ENCODE data around the gene PSMC2. TPM values are rescaled to one million over a fixed set of nuclear protein-coding genes. Genes with fewer than 3 reads are reported as not detected.
"Not testable (repeated sequence)": the region's sequence is repeated elsewhere in the genome, so short reads cannot be mapped to it uniquely, and the experiment has no call there.

Gene PSMC2
- total RNA-seq, 1 experiment from 2014 or later: 263 TPM

DNA sequence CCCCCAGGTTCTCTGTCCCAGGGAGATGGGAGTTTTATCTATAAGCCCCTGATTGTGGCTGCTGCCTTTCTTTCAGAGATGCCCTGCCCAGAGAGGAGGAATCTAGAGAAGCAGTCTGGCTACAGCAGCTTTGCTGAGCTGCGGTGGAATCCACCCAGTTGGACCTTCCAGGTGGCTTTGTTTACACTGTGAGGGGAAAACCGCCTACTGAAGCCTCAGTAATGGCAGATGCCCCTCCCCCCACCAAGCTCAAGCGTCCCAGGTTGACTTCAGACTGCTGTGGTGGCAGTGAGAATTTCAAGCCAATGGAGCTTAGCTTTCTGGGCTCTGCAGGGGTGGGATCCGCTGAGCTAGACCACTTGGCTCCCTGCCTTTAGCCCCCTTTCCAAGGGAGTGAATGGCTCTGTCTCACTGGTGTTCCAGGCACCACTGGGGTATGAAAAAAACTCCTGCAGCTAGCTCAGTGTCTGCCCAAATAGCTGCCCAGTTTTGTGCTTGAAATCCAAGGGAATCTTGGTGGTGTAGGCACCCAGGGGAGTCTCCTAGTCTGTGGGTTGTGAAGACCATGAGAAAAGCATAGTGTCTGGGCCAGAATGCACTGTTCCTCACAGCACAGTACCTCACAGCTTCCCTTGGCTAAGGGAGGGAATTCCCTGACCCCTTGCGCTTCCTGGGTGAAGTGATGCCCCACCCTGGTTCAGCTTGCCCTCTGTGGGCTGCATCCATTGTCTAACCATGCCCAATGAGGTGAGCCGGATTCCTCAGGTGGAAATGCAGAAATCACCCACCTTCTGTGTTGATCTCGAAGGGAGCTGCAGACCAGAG is 58.6 kb downstream of the PSMC2 start:
- DNase-seq (ENCODE audit: low read depth); in situ Hi-C loops (cut with HindIII; ENCODE audit: low pct_unique_long_range_greater_than_20kb, low sequenced_read_pairs): not testable (repeated sequence)

- no peak for DNase-seq (ENCODE audit: low read depth)
- in situ Hi-C loops (cut with HindIII; ENCODE audit: low pct_unique_long_range_greater_than_20kb, low sequenced_read_pairs): no loop called here
These were observed 64.7 kb downstream of the PSMC2 start for GRCh38 chr7:103412151-103412550.

- in situ Hi-C loops (cut with HindIII; ENCODE audit: low pct_unique_long_range_greater_than_20kb, low sequenced_read_pairs): no loop called here
These were observed 66.0 kb downstream of the PSMC2 start for GRCh38 chr7:103413407-103413806.

GRCh38 chr7:103418241-103418640 is 70.8 kb downstream of the PSMC2 start:
- in situ Hi-C loops (cut with HindIII; ENCODE audit: low pct_unique_long_range_greater_than_20kb, low sequenced_read_pairs): no loop called here
- no peak for DNase-seq (ENCODE audit: low read depth)

More at GRCh38 chr7:103413407-103413806, 66.0 kb downstream of the PSMC2 start:
- DNase-seq (ENCODE audit: low read depth): no peak

Other genes with a start within 250 kb of the PSMC2 start
- 8.5 and 13.1 TPM in 2 replicates for gene NAPEPLD, start 198.5 kb upstream of the PSMC2 start, total RNA-seq (2014; rRNA removed; shearing (Covaris generic); ENCODE audit: low replicate concordance)
- gene PMPCB, start 50.2 kb upstream of the PSMC2 start, total RNA-seq (2014; rRNA removed; shearing (Covaris generic); ENCODE audit: low replicate concordance): 89.3 and 92.5 TPM in 2 replicates
- gene DNAJC2, start 2.9 kb upstream of the PSMC2 start, total RNA-seq (2014; rRNA removed; shearing (Covaris generic); ENCODE audit: low replicate concordance): 17.0 and 17.8 TPM in 2 replicates
- not detected in 2 replicates for gene SLC26A5, start 98.6 kb downstream of the PSMC2 start, total RNA-seq (2014; rRNA removed; shearing (Covaris generic); ENCODE audit: low replicate concordance)